SH-SY5Y (cell line): ENCODE measurements around the gene CCND2.

Experiments used
- GATA2 ChIP-seq: IDR thresholded peaks from 2 replicates; pipeline ENCODE4 v1.6.1; 2011; ENCODE audit warnings: mild to moderate bottlenecking, low read depth, low read length
- GATA3 ChIP-seq: IDR thresholded peaks from 2 replicates; pipeline ENCODE4 v1.6.1; 2011; ENCODE audit warnings: low read depth, mild to moderate bottlenecking, low read length, moderate library complexity

- no peak for TF ChIP-seq GATA2
- TF ChIP-seq GATA3 = no peak
Observed at GRCh38 chr12:4271717-4272423, 1.7 kb upstream of the CCND2 start.
